ENCODE data around the gene CNTN4.
"Not testable (repeated sequence)": the region's sequence is repeated elsewhere in the genome, so short reads cannot be mapped to it uniquely, and the experiment has no call there.

The CNTN4 gene

GRCh38 chr3:2098398-2099027, at the start of gene CNTN4:
Gene CNTN4 (plus strand): TSS chr3:2098866.
- no peak for DNase-seq (ENCODE audit: low read depth in 2 of 2)

GRCh38 chr3:2061360-2061759, 37.3 kb upstream of the CNTN4 start:
- DNase-seq (ENCODE audit: low read depth in 2 of 2) = no peak

- DNase-seq (ENCODE audit: low read depth in 2 of 2) = no peak
Observed at GRCh38 chr3:2071531-2071930, 27.1 kb upstream of the CNTN4 start.

- no peak for DNase-seq (ENCODE audit: low read depth in 2 of 2)
Observed at GRCh38 chr3:2078821-2079220, 19.8 kb upstream of the CNTN4 start.

- DNase-seq (ENCODE audit: low read depth in 2 of 2) = no peak
Observed at GRCh38 chr3:2082871-2083480, 15.7 kb upstream of the CNTN4 start.

- DNase-seq (ENCODE audit: low read depth in 2 of 2) = not testable (repeated sequence)
Observed at GRCh38 chr3:2083558-2083957, 15.1 kb upstream of the CNTN4 start.

- no peak for DNase-seq (ENCODE audit: low read depth in 2 of 2)
Observed at GRCh38 chr3:2090095-2090911, 8.4 kb upstream of the CNTN4 start.

- no peak for DNase-seq (ENCODE audit: low read depth in 2 of 2)
Observed at GRCh38 chr3:2092758-2093157, 5.9 kb upstream of the CNTN4 start.

GRCh38 chr3:2094941-2095340, 3.7 kb upstream of the CNTN4 start:
- DNase-seq (ENCODE audit: low read depth in 2 of 2) = no peak

- DNase-seq (ENCODE audit: low read depth in 2 of 2) = no peak
Observed at GRCh38 chr3:2096216-2096615, 2.5 kb upstream of the CNTN4 start.

GRCh38 chr3:2097641-2098191, 950 bp upstream of the CNTN4 start:
- DNase-seq (ENCODE audit: low read depth in 2 of 2) = no peak

- DNase-seq (ENCODE audit: low read depth in 2 of 2) = no peak
Observed at GRCh38 chr3:2099028-2099671, 484 bp downstream of the CNTN4 start.

- DNase-seq (ENCODE audit: low read depth in 2 of 2) = no peak
Observed at GRCh38 chr3:2099779-2100191, 1.1 kb downstream of the CNTN4 start.

- no peak for DNase-seq (ENCODE audit: low read depth in 2 of 2)
Observed at GRCh38 chr3:2106438-2106837, 7.8 kb downstream of the CNTN4 start.

- DNase-seq (ENCODE audit: low read depth in 2 of 2) = no peak
Observed at GRCh38 chr3:2110597-2111117, 12.0 kb downstream of the CNTN4 start.

- no peak for DNase-seq (ENCODE audit: low read depth in 2 of 2)
Observed at GRCh38 chr3:2114617-2115275, 16.1 kb downstream of the CNTN4 start.

GRCh38 chr3:2130726-2131125, 32.1 kb downstream of the CNTN4 start:
- DNase-seq (ENCODE audit: low read depth in 2 of 2) = no peak

GRCh38 chr3:2133146-2133545, 34.5 kb downstream of the CNTN4 start:
- DNase-seq (ENCODE audit: low read depth in 2 of 2) = no peak

- DNase-seq (ENCODE audit: low read depth in 2 of 2) = no peak
Observed at GRCh38 chr3:2137651-2138050, 39.0 kb downstream of the CNTN4 start.

- DNase-seq (ENCODE audit: low read depth in 2 of 2) = no peak
Observed at GRCh38 chr3:2141482-2141881, 42.8 kb downstream of the CNTN4 start.
